HFFc6 (cell line): ENCODE results near the gene PBX3. TPM values are rescaled to one million over a fixed set of nuclear protein-coding genes. Genes with fewer than 3 reads are reported as not detected.
"Not testable (repeated sequence)": the region's sequence is repeated elsewhere in the genome, so short reads cannot be mapped to it uniquely, and the experiment has no call there.

Experiments
- DNase-seq: peaks from one replicate; pipeline ENCODE4 v3.0.0-alpha.2; 2018
- H3K27ac Mint-ChIP-seq: 2 replicates; pipeline ENCODE4 v1.8.0; 2020; ENCODE audit warnings: mild to moderate bottlenecking, mixed read lengths
- H3K27me3 Mint-ChIP-seq: 2 replicates; pipeline ENCODE4 v1.8.0; 2021; ENCODE audit warnings: mild to moderate bottlenecking, moderate library complexity, mixed read lengths; ENCODE audit not compliant: insufficient read depth
- H3K36me3 Mint-ChIP-seq: 2 replicates; pipeline ENCODE4 v1.8.0; 2021; ENCODE audit warnings: low read depth, mixed read lengths
- H3K4me1 Mint-ChIP-seq: 2 replicates; pipeline ENCODE4 v1.8.0; 2020; ENCODE audit warnings: low read depth, mixed read lengths
- H3K4me3 Mint-ChIP-seq: 2 replicates; pipeline ENCODE4 v1.8.0; 2020; ENCODE audit warnings: mild to moderate bottlenecking, moderate library complexity, mixed read lengths
- H3K9me3 Mint-ChIP-seq: 2 replicates; pipeline ENCODE4 v1.8.0; 2020; ENCODE audit warnings: mild to moderate bottlenecking, mixed read lengths
- CTCF ChIP-seq: fragments of 200-600 bp; sonication (generic); IDR thresholded peaks from 2 replicates; pipeline ENCODE4 v1.5.0; 2021; ENCODE audit warnings: antibody characterized with exemption, mild to moderate bottlenecking
- total RNA-seq, 6 experiments: library from RNA; stranded (reverse); fragmentation: NEBNext Ultra II Directional; extraction: Animal tissue kit (Norgen Biotek cat#: 25700); gene quantifications; 2 replicates in 1 of 6; 3 replicates in 5 of 6; pipeline ENCODE4 v1.2.3, GENCODE V29; 2021

Gene PBX3
- total RNA-seq, 6 experiments from 2014 or later, result 32.2 to 44.3 (median 40.3) TPM

GRCh38 chr9:125774106-125774505, 26.9 kb downstream of the PBX3 start:
- H3K27ac Mint-ChIP-seq, result no peak overlapping the region
- DNase-seq, result no peak
- H3K27me3 Mint-ChIP-seq, result no peaks in the 10 kb centered on the region; the same call in 1 of the 2 replicates
- no peaks in the 10 kb centered on the region for H3K9me3 Mint-ChIP-seq
- no peak overlapping the region for H3K4me3 Mint-ChIP-seq
- peaks cover 30% of the 10 kb centered on the region for H3K4me1 Mint-ChIP-seq
- no peak for TF ChIP-seq CTCF
- H3K36me3 Mint-ChIP-seq, result peaks cover 41% of the 10 kb centered on the region

GRCh38 chr9:125776789-125777188, 29.6 kb downstream of the PBX3 start:
- H3K9me3 Mint-ChIP-seq, H3K27ac Mint-ChIP-seq, H3K4me3 Mint-ChIP-seq, H3K27me3 Mint-ChIP-seq: not testable (repeated sequence)
- Mint-ChIP-seq H3K36me3 (peaks cover 36% of the 10 kb centered on the region), H3K4me1 (peaks cover 22% of the 10 kb centered on the region; the same call in 1 of the 2 replicates)
- peak; percentile 13 for DNase-seq

GRCh38 chr9:125778538-125779219, 31.5 kb downstream of the PBX3 start:
- Mint-ChIP-seq H3K9me3 (peaks cover 15% of the 10 kb centered on the region), H3K36me3 (peaks cover 42% of the 10 kb centered on the region), H3K4me1 (peaks cover 26% of the 10 kb centered on the region; the same call in 1 of the 2 replicates)
- H3K27ac Mint-ChIP-seq, H3K27me3 Mint-ChIP-seq, DNase-seq, H3K4me3 Mint-ChIP-seq: not testable (repeated sequence)

GRCh38 chr9:125779220-125779565, 32.0 kb downstream of the PBX3 start:
- H3K36me3 Mint-ChIP-seq, result peaks cover 37% of the 10 kb centered on the region
- not testable (repeated sequence) for H3K27ac Mint-ChIP-seq, H3K27me3 Mint-ChIP-seq, H3K4me3 Mint-ChIP-seq, DNase-seq
- peaks cover 15% of the 10 kb centered on the region for H3K9me3 Mint-ChIP-seq
- H3K4me1 Mint-ChIP-seq, result peaks cover 31% of the 10 kb centered on the region

- no peak overlapping the region for H3K4me3 Mint-ChIP-seq
- H3K36me3 Mint-ChIP-seq, result peaks cover 47% of the 10 kb centered on the region
- no peak for DNase-seq
- peaks cover 46% of the 10 kb centered on the region for H3K4me1 Mint-ChIP-seq
- peaks cover 15% of the 10 kb centered on the region for H3K9me3 Mint-ChIP-seq
- peaks cover 3% of the 10 kb centered on the region; the same call in 1 of the 2 replicates for H3K27me3 Mint-ChIP-seq
- TF ChIP-seq CTCF, result no peak
- no peak overlapping the region for H3K27ac Mint-ChIP-seq
Measured at GRCh38 chr9:125782718-125783117, 35.5 kb downstream of the PBX3 start.

GRCh38 chr9:125784286-125785049, 37.3 kb downstream of the PBX3 start:
- peaks cover 3% of the 10 kb centered on the region; the same call in 1 of the 2 replicates for H3K27me3 Mint-ChIP-seq
- H3K4me1 Mint-ChIP-seq, result peaks cover 47% of the 10 kb centered on the region
- peak overlapping the region; percentile 71 for H3K27ac Mint-ChIP-seq
- peaks cover 48% of the 10 kb centered on the region for H3K36me3 Mint-ChIP-seq
- DNase-seq, result peak; percentile 48
- no peak for TF ChIP-seq CTCF
- H3K4me3 Mint-ChIP-seq, result peak overlapping the region; percentile 30
- peaks cover 15% of the 10 kb centered on the region for H3K9me3 Mint-ChIP-seq

- no peak for TF ChIP-seq CTCF
Measured at GRCh38 chr9:125785248-125785751, 38.1 kb downstream of the PBX3 start.

More at GRCh38 chr9:125785248-125785751, 38.1 kb downstream of the PBX3 start:
- peaks cover 3% of the 10 kb centered on the region; the same call in 1 of the 2 replicates for H3K27me3 Mint-ChIP-seq
- DNase-seq, result no peak
- peaks cover 47% of the 10 kb centered on the region for H3K4me1 Mint-ChIP-seq
- H3K27ac Mint-ChIP-seq, result peak overlapping the region; percentile 71
- H3K36me3 Mint-ChIP-seq, result peaks cover 48% of the 10 kb centered on the region
- H3K9me3 Mint-ChIP-seq, result peaks cover 15% of the 10 kb centered on the region
- peak overlapping the region; percentile 30; the same call in 1 of the 2 replicates for H3K4me3 Mint-ChIP-seq
